ENCODE results near the gene SYDE1.

GRCh38 chr19:15128162-15128770, 21.1 kb downstream of the SYDE1 start:
- TF ChIP-seq GATA2 (IDR thresholded peaks at IDR 0.05; ENCODE audit: low read depth, low read length) (no peak), GATA3 (IDR thresholded peaks at IDR 0.05; ENCODE audit: low read depth, low read length) (no peak)

Data from SH-SY5Y (cell line).